Measurements from ENCODE around the gene CACHD1.

Gene CACHD1

DNA sequence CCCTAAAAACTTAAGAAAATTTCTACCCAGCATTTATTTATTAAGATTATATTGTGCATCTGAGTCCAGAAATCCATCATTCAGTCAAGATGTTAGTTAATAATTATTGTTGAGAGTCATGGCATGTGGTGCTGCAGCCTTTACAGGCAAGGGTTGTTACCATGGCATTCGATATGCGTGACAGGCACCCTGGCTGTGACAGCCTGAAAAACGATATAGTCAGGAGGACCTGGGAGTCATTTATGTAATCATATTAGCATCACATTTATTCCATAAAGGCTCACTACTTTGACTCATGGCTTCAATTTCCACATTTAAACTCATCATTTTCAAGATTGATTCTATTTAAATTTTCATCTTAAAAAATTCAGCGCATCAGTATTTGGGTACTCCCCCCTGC, 68.0 kb downstream of the CACHD1 start:
- Histone ChIP-seq H3K4me3 (ENCODE audit: low read length) (no peak overlapping the region), H3K27ac (ENCODE audit: low read depth, low read length) (no peak overlapping the region), H3K36me3 (ENCODE audit: insufficient read depth, low read length) (no peaks in the 10 kb centered on the region), H3K9me3 (ENCODE audit: insufficient read depth, low read depth, low read length) (no peaks in the 10 kb centered on the region), H3K9ac (ENCODE audit: low read depth, low read length) (no peak overlapping the region), H3K27me3 (ENCODE audit: insufficient read depth, low read length) (no peaks in the 10 kb centered on the region), H3K4me1 (ENCODE audit: insufficient read depth, low read length) (peaks cover 59% of the 10 kb centered on the region)
- WGBS = 69% methylated on average over 3 of the region's 4 CpGs

DNA sequence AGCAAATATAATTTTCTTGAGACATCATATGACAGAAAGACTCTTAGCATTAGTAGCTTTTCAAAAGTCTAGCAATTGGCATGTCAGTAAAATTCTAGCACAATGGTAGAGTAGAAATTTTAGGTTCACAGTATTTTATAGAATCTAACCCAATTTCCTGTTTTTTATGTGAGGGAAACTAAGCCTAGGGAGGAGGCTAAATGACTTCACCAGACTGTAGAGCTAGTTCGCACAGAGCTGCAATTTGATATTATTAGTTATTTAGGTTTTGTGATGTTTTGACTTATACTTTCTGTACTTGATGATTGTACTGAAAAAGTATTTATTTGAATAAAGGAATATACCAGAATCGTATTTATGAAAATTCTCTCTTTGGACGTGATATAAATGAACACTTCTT, 68.5 kb downstream of the CACHD1 start:
- 97% methylated on average over 3 of the region's 3 CpGs for WGBS
- Histone ChIP-seq H3K9me3 (ENCODE audit: insufficient read depth, low read depth, low read length) (no peaks in the 10 kb centered on the region), H3K4me3 (ENCODE audit: low read length) (no peak overlapping the region), H3K36me3 (ENCODE audit: insufficient read depth, low read length) (no peaks in the 10 kb centered on the region), H3K9ac (ENCODE audit: low read depth, low read length) (no peak overlapping the region), H3K27me3 (ENCODE audit: insufficient read depth, low read length) (no peaks in the 10 kb centered on the region), H3K4me1 (ENCODE audit: insufficient read depth, low read length) (peaks cover 59% of the 10 kb centered on the region), H3K27ac (ENCODE audit: low read depth, low read length) (no peak overlapping the region)

DNA sequence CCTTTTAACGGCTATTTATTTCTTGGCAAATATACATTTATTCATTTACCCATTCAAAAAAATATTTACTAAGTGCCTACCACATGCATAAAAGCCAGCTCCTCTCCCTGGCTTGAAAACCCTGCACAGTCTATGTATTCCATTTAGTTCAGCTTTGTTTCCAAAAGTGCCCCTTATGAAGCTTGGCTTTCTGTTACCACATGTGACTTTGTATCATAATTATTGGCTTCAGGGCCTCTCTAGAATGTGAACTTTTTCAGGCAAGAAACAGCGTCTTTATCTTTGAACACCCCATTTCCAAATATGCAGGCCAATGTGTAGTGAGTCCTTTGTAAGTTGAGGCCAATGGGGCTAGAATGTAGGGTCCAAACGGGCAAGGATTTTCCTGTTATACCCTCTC, 69.4 kb downstream of the CACHD1 start:
- H3K4me1 ChIP-seq (ENCODE audit: insufficient read depth, low read length) = peaks cover 68% of the 10 kb centered on the region
- H3K9ac ChIP-seq (ENCODE audit: low read depth, low read length) = no peak overlapping the region
- no peak overlapping the region for H3K27ac ChIP-seq (ENCODE audit: low read depth, low read length)
- no peaks in the 10 kb centered on the region for H3K36me3 ChIP-seq (ENCODE audit: insufficient read depth, low read length)
- no peaks in the 10 kb centered on the region for H3K27me3 ChIP-seq (ENCODE audit: insufficient read depth, low read length)
- no peaks in the 10 kb centered on the region for H3K9me3 ChIP-seq (ENCODE audit: insufficient read depth, low read depth, low read length)
- H3K4me3 ChIP-seq (ENCODE audit: low read length) = no peak overlapping the region
- WGBS = 80% methylated on average over 3 of the region's 3 CpGs

DNA sequence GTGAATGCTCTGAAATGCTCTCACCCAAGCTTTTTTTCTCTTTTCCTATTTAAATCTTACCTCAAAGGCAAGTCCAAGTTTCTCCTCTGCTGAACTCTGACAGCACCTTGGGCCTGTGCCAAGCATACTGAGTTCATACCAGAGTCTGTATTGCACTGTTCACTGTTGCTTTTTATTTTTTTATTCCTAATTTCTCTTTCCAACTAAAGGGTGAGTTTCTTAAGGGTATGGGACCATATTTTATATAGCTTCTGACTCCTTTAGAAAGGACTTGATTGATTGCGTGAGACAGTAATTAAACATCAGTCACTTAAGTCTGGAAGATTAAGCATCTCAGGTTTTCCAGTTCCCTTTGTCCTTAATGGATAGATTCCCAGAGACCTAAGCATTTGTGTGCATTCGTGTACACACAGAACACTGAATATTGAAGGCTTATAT, 69.9 kb downstream of the CACHD1 start:
- Histone ChIP-seq H3K9ac (ENCODE audit: low read depth, low read length) (no peak overlapping the region), H3K27ac (ENCODE audit: low read depth, low read length) (no peak overlapping the region), H3K36me3 (ENCODE audit: insufficient read depth, low read length) (no peaks in the 10 kb centered on the region), H3K4me1 (ENCODE audit: insufficient read depth, low read length) (peaks cover 69% of the 10 kb centered on the region), H3K9me3 (ENCODE audit: insufficient read depth, low read depth, low read length) (no peaks in the 10 kb centered on the region), H3K27me3 (ENCODE audit: insufficient read depth, low read length) (no peaks in the 10 kb centered on the region), H3K4me3 (ENCODE audit: low read length) (no peak overlapping the region)
- WGBS = 93% methylated on average over 2 of the region's 2 CpGs

DNA sequence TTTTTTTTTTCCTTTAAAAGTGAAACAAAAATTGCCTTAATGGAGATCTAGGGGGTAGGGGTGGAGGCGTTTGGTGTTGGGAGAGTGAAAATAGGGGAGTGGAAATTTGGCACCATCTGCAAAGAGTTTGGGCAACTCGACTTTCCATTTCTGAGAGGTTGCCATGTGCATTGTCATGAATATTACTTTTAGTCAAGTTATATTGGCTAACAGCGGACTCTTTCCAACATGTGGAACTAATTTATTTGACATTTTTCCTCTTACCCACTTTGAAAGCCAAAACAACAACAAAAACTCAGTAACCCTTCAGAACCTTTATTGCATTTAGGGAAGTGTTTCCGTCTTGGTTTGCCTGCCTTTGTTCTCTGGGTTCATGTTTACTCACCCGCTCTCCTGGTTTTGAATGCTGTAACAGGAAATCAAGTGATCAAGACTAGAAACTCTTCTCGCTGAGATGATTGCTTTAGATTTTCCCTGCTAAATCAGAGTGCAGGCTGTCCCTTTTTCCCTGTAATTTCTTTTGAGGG, 70.4 kb downstream of the CACHD1 start:
- no peak overlapping the region for H3K9ac ChIP-seq (ENCODE audit: low read depth, low read length)

DNA sequence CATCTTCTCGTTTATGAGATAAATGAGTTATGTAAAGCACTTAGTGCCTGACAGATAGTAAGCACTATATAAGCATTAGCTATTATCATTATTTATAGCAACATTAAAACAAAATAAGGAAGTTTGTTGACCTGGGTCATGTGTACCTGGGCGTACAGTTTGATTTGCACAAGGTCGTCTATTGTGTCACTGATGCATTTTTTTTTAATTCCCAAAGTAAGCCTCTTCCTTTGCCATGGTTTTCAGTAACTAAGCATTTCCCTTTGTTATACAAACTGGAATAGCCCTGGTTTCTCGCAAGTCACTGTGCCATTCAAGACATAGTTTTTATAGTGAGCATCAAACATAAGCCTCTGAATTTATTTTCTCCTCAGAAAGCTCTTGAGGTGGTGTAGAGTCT, 72.2 kb downstream of the CACHD1 start:
- WGBS = 93% methylated on average over 4 of the region's 4 CpGs
- Histone ChIP-seq H3K9me3 (ENCODE audit: insufficient read depth, low read depth, low read length) (no peaks in the 10 kb centered on the region), H3K9ac (ENCODE audit: low read depth, low read length) (no peak overlapping the region), H3K27me3 (ENCODE audit: insufficient read depth, low read length) (no peaks in the 10 kb centered on the region), H3K4me1 (ENCODE audit: insufficient read depth, low read length) (peaks cover 75% of the 10 kb centered on the region), H3K36me3 (ENCODE audit: insufficient read depth, low read length) (no peaks in the 10 kb centered on the region), H3K27ac (ENCODE audit: low read depth, low read length) (no peak overlapping the region), H3K4me3 (ENCODE audit: low read length) (no peak overlapping the region)

More for the DNA sequence above, 70.4 kb downstream of the CACHD1 start:
- Histone ChIP-seq H3K9me3 (ENCODE audit: insufficient read depth, low read depth, low read length) (no peaks in the 10 kb centered on the region), H3K27me3 (ENCODE audit: insufficient read depth, low read length) (no peaks in the 10 kb centered on the region), H3K4me1 (ENCODE audit: insufficient read depth, low read length) (peaks cover 72% of the 10 kb centered on the region), H3K36me3 (ENCODE audit: insufficient read depth, low read length) (no peaks in the 10 kb centered on the region), H3K4me3 (ENCODE audit: low read length) (no peak overlapping the region), H3K27ac (ENCODE audit: low read depth, low read length) (peak overlapping the region; percentile 20; the same call in 1 of the 2 replicates)
- WGBS = 49% methylated on average over 6 of the region's 6 CpGs

DNA sequence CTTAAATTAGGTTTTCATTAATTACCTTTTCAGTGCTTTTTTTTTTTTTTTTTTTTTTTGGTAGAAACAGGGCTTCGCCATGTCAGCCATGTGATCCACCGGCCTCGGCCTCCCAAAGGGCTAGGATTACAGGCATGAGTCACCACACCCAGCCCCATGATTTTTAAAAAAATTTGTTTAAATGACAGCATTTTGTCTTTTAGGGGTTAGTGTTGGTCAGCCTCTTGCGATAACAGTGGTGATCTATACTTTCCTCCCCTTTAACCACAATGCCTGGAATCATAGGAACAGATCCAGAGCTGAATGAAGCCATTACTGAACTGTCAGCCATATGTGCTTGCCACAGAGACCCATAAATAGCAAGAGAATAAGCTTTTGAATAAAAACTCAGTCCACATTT, 73.9 kb downstream of the CACHD1 start:
- no peaks in the 10 kb centered on the region for H3K36me3 ChIP-seq (ENCODE audit: insufficient read depth, low read length)
- H3K4me1 ChIP-seq (ENCODE audit: insufficient read depth, low read length) = peaks cover 60% of the 10 kb centered on the region
- H3K27ac ChIP-seq (ENCODE audit: low read depth, low read length) = no peak overlapping the region
- H3K9ac ChIP-seq (ENCODE audit: low read depth, low read length) = no peak overlapping the region
- WGBS = 100% methylated on average over 3 of the region's 4 CpGs
- H3K9me3 ChIP-seq (ENCODE audit: insufficient read depth, low read depth, low read length) = no peaks in the 10 kb centered on the region
- no peak overlapping the region for H3K4me3 ChIP-seq (ENCODE audit: low read length)
- no peaks in the 10 kb centered on the region for H3K27me3 ChIP-seq (ENCODE audit: insufficient read depth, low read length)

DNA sequence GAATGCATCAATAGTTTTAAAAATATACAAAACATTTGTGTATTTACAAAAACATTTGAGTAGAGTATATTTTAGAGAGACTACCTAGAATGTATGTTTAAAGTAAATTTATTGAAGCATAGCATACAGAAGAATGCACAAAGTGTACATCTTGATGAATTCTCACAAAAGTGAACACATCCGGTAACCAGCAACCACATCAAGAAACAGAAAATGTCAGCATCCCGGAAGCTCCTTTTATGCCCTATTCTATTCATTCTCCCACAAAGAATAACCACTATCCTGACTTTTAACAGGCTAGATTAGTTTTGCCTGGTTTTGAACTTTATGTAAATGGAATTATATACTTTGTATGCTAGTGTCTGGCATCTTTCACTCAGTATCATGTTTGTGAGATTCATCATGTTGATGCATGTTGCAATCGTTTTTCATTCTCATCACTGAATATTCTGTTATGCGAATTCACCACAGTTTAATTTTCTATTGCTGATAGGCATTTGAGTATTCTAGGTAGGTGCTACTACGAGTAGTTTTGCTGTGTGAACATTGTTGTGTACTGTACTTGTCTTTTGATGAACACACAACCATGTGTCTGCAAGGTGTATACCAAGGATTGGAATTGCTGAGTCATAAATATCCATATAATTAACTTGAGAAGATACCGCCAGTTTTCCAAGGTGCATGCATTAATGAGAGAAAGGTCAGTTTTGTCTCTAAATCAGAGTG, 75.4 kb downstream of the CACHD1 start:
- Histone ChIP-seq H3K4me1 (ENCODE audit: insufficient read depth, low read length) (peaks cover 50% of the 10 kb centered on the region), H3K36me3 (ENCODE audit: insufficient read depth, low read length) (no peaks in the 10 kb centered on the region), H3K9me3 (ENCODE audit: insufficient read depth, low read depth, low read length) (no peaks in the 10 kb centered on the region), H3K27me3 (ENCODE audit: insufficient read depth, low read length) (no peaks in the 10 kb centered on the region), H3K4me3 (ENCODE audit: low read length) (no peak overlapping the region), H3K9ac (ENCODE audit: low read depth, low read length) (no peak overlapping the region), H3K27ac (ENCODE audit: low read depth, low read length) (peak overlapping the region; percentile 32; the same call in 1 of the 2 replicates)
- 83% methylated on average over 6 of the region's 6 CpGs for WGBS

DNA sequence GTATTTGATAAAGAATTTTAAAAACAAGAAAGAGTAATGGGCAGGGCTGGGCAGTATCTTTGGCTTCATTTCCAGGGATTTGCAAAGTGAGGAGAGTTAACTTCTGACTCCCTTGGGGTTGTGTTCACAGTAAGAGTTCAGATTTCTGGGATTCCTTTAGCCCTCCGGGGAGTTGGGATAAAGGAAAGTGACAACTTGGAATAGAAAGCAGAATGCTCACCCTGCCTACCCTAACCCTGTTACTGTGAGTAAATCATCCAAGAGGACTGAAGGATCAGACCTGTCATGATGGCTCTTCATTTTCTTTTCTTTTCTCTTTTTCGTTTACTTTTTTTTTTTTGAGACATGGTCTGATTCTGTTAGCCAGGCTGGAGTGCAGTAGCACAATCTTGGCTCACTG, 76.1 kb downstream of the CACHD1 start:
- H3K27ac ChIP-seq (ENCODE audit: low read depth, low read length) = no peak overlapping the region
- H3K36me3 ChIP-seq (ENCODE audit: insufficient read depth, low read length) = no peaks in the 10 kb centered on the region
- WGBS = 49% methylated on average over 2 of the region's 2 CpGs
- H3K4me3 ChIP-seq (ENCODE audit: low read length) = no peak overlapping the region
- H3K27me3 ChIP-seq (ENCODE audit: insufficient read depth, low read length) = no peaks in the 10 kb centered on the region
- H3K4me1 ChIP-seq (ENCODE audit: insufficient read depth, low read length) = peaks cover 45% of the 10 kb centered on the region
- no peaks in the 10 kb centered on the region for H3K9me3 ChIP-seq (ENCODE audit: insufficient read depth, low read depth, low read length)
- H3K9ac ChIP-seq (ENCODE audit: low read depth, low read length) = no peak overlapping the region

DNA sequence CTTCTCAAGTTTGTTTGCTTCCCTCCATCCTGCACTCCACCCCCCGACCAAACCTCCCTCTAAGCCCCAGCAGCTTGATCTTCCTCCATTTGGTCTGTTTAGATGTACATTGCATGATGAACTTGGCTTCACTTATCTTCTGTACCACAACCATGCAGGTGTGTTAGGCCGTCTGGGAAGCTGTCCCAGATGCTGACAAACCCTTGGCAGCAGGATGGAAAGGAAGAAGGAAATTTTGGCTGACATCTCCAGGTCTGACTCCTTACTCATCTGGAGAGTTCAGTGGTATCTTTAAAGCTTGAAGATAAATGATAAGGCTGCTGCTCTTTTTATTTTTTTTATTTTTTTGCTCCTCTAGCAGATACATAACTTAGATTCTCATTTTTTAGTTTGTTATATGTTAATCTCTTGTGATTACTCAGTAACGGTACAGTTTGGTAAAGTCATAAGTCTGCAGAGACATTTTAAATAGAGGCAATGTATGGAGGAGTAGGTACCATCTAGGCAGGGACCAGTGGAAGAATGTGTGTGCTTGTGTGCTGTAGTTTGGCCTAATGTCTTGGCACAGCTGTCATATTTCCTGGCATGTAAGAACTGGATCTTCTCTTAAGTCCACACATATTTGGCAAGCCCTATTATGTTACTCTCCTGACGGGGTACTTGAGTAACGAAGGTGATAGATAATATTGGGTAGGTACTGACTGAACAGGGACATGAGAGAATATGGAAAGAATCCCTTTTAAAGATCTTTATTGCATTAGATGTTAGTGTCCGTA, 79.7 kb downstream of the CACHD1 start:
- no peak overlapping the region for H3K9ac ChIP-seq (ENCODE audit: low read depth, low read length)
- WGBS = 69% methylated on average over 6 of the region's 6 CpGs

DNA sequence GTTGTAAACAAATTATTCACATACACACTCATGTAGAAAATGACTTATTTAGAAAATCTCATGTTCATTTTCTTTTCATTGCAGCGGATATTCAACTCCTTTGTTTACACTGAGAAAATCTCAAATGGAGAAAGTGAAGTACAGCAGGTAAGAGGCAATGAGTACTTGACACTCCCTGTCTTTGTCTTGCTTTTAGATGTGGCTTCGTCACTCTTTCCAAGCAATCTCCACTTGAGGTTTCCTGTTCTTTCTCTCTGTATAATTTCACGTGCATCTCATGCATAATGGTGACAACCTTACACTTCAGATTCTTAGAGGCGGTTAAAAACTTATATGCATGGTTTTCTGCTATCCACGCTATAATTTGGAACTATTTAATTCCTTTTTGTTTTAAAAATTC, 80.6 kb downstream of the CACHD1 start:
- Histone ChIP-seq H3K4me1 (ENCODE audit: insufficient read depth, low read length) (peaks cover 22% of the 10 kb centered on the region), H3K27me3 (ENCODE audit: insufficient read depth, low read length) (no peaks in the 10 kb centered on the region), H3K27ac (ENCODE audit: low read depth, low read length) (no peak overlapping the region), H3K9ac (ENCODE audit: low read depth, low read length) (no peak overlapping the region), H3K4me3 (ENCODE audit: low read length) (no peak overlapping the region), H3K9me3 (ENCODE audit: insufficient read depth, low read depth, low read length) (no peaks in the 10 kb centered on the region), H3K36me3 (ENCODE audit: insufficient read depth, low read length) (peaks cover 25% of the 10 kb centered on the region)
- WGBS = 94% methylated on average over 5 of the region's 5 CpGs

More for the DNA sequence above, 79.7 kb downstream of the CACHD1 start:
- peaks cover 25% of the 10 kb centered on the region for H3K36me3 ChIP-seq (ENCODE audit: insufficient read depth, low read length)
- H3K9me3 ChIP-seq (ENCODE audit: insufficient read depth, low read depth, low read length) = no peaks in the 10 kb centered on the region
- H3K27ac ChIP-seq (ENCODE audit: low read depth, low read length) = no peak overlapping the region
- H3K4me1 ChIP-seq (ENCODE audit: insufficient read depth, low read length) = peaks cover 30% of the 10 kb centered on the region
- no peaks in the 10 kb centered on the region for H3K27me3 ChIP-seq (ENCODE audit: insufficient read depth, low read length)
- no peak overlapping the region for H3K4me3 ChIP-seq (ENCODE audit: low read length)

Data from HUES64 (cell line).